Fibroblast of skin of left quadriceps (primary cell): ENCODE results near the gene PRDM5.
"Not testable (repeated sequence)": the region's sequence is repeated elsewhere in the genome, so short reads cannot be mapped to it uniquely, and the experiment has no call there.

Experiments
- DNase-seq, 2 experiments: peaks; one replicate each; pipeline ENCODE4 v3.0.0-alpha.2; 2013; ENCODE audit warnings: low read depth in 2 of 2

PRDM5 gene

GRCh38 chr4:120648336-120648735 is 274.2 kb downstream of the PRDM5 start:
- DNase-seq, result not testable (repeated sequence)
